Trophoblast cell (in vitro differentiated cells and primary cell): ENCODE results near the gene ABHD12B.

Source experiments
- DNase-seq, 2 donors: peaks; one replicate each; pipeline ENCODE4 v3.0.0-alpha.2; 2016
- H2AFZ ChIP-seq: 2 replicates; pipeline ENCODE4 v1.6.1; 2013; ENCODE audit warnings: low read length, moderate library complexity, mild to moderate bottlenecking; ENCODE audit not compliant: insufficient read depth, poor library complexity
- H2AK5ac ChIP-seq: 2 replicates; pipeline ENCODE4 v1.6.1; 2013; ENCODE audit warnings: mild to moderate bottlenecking, low read length
- H2BK120ac ChIP-seq: 2 replicates; pipeline ENCODE4 v1.6.1; 2013; ENCODE audit warnings: low read length, mild to moderate bottlenecking, moderate library complexity; ENCODE audit not compliant: insufficient read depth, poor library complexity
- H2BK12ac ChIP-seq: 2 replicates; pipeline ENCODE4 v1.6.1; 2013; ENCODE audit warnings: mild to moderate bottlenecking, low read length, moderate library complexity
- H2BK5ac ChIP-seq: 2 replicates; pipeline ENCODE4 v1.6.1; 2013; ENCODE audit warnings: low read length, low read depth, moderate library complexity, mild to moderate bottlenecking; ENCODE audit not compliant: poor library complexity
- H3K14ac ChIP-seq: 2 replicates; pipeline ENCODE4 v1.6.1; 2013; ENCODE audit warnings: mild to moderate bottlenecking, low read length
- H3K18ac ChIP-seq: 2 replicates; pipeline ENCODE4 v1.6.1; 2013; ENCODE audit warnings: mild to moderate bottlenecking, low read length
- H3K23ac ChIP-seq: 2 replicates; pipeline ENCODE4 v1.6.1; 2013; ENCODE audit warnings: low read length
- H3K27ac ChIP-seq: 2 replicates; pipeline ENCODE4 v1.5.1; 2013; ENCODE audit warnings: low read depth, mild to moderate bottlenecking, inconsistent platforms, low read length, moderate library complexity
- H3K27me3 ChIP-seq: 2 replicates; pipeline ENCODE4 v1.6.1; 2013; ENCODE audit warnings: inconsistent platforms, mild to moderate bottlenecking, low read length, moderate library complexity; ENCODE audit not compliant: insufficient read depth
- H3K36me3 ChIP-seq, 2 experiments: 1 replicate in 1 of 2; 2 replicates in 1 of 2; pipeline ENCODE4 v1.6.1; 2013; ENCODE audit warnings: low read length in 2 of 2, mild to moderate bottlenecking in 2 of 2, moderate library complexity in 1 of 2; ENCODE audit not compliant: insufficient read depth in 2 of 2, control insufficient read depth in 1 of 2
- H3K4ac ChIP-seq: 2 replicates; pipeline ENCODE4 v1.6.1; 2013; ENCODE audit warnings: low read depth, mild to moderate bottlenecking, low read length, moderate library complexity
- H3K4me1 ChIP-seq, 2 experiments: 1 replicate in 1 of 2; 2 replicates in 1 of 2; pipeline ENCODE4 v1.6.1; 2013; ENCODE audit warnings: low read length in 2 of 2, mild to moderate bottlenecking in 2 of 2, moderate library complexity in 1 of 2; ENCODE audit not compliant: insufficient read depth in 2 of 2, control insufficient read depth in 1 of 2
- H3K4me2 ChIP-seq: 2 replicates; pipeline ENCODE4 v1.6.1; 2013; ENCODE audit warnings: inconsistent platforms, mild to moderate bottlenecking, low read length, moderate library complexity
- H3K4me3 ChIP-seq: 2 replicates; pipeline ENCODE4 v1.5.1; 2013; ENCODE audit warnings: mild to moderate bottlenecking, low read depth, low read length, inconsistent platforms
- H3K79me1 ChIP-seq: one replicate; pipeline ENCODE4 v1.6.1; 2013; ENCODE audit warnings: low read length
- H3K79me2 ChIP-seq: 2 replicates; pipeline ENCODE4 v1.6.1; 2013; ENCODE audit warnings: low read length, mild to moderate bottlenecking; ENCODE audit not compliant: control insufficient read depth, insufficient read depth, poor library complexity
- H3K9ac ChIP-seq: 2 replicates; pipeline ENCODE4 v1.6.1; 2013; ENCODE audit warnings: mild to moderate bottlenecking, low read length
- H3K9me3 ChIP-seq: 2 replicates; pipeline ENCODE4 v1.6.1; 2013; ENCODE audit warnings: low read depth, mild to moderate bottlenecking, control low read depth, inconsistent platforms, low read length; ENCODE audit not compliant: insufficient read depth
- H4K12ac ChIP-seq: 2 replicates; pipeline ENCODE4 v1.6.1; 2013; ENCODE audit warnings: low read depth, mild to moderate bottlenecking, low read length, moderate library complexity
- H4K8ac ChIP-seq: 2 replicates; pipeline ENCODE4 v1.6.1; 2013; ENCODE audit warnings: low read depth, mild to moderate bottlenecking, low read length, moderate library complexity
- H4K91ac ChIP-seq: one replicate; pipeline ENCODE4 v1.6.1; 2013; ENCODE audit warnings: low read depth, mild to moderate bottlenecking, low read length, moderate library complexity
- WGBS: extraction: QIAGEN DNeasy Blood & Tissue Kit; methylation state at CpG from one replicate; pipeline ENCODE4 v1.1.7; 2013; ENCODE audit warnings: missing lambda C conversion rate; ENCODE audit not compliant: insufficient read length, insufficient coverage; ENCODE audit errors: extremely low coverage; 5-methylcytosine and 5-hydroxymethylcytosine counted together

The ABHD12B gene

DNA sequence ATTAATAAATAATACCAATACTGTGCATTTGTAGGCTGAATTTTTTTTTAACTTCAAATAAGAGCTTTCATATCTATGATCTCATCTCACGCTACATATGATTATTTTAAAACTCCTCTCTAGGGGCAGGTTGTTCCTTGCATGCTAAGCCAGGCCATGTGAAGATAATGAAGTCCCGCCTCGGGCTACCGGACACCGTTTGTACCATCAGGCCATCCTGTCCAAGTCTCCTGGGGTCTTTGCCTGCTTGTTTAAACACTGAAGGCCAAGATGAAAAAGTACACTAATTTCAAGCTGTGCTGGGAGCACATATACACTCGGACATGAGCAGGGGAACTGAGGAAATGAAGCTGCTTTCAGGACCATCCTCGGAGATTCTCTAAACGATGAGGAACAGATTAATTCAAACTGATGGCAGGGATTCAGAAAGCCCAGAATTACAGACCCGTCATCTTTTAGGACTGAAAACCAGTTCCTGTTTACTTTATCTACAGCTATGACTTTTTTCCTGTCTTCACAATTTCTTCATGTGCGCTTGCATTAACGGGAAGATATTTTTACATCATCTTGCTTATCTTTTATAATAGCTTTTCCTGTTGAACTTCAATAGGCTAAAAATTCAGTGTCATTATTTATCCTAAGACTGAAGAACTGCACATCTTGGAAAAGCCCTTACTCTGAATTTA lies 6.3 kb upstream of the ABHD12B start:
- Histone ChIP-seq H3K4me1 (peaks cover 7 to 9% of the 10 kb centered on the region in 2 experiments), H3K4ac (no peak overlapping the region), H3K79me1 (no peaks in the 10 kb centered on the region), H2BK5ac (no peak overlapping the region), H3K4me2 (no peak overlapping the region), H2BK120ac (no peak overlapping the region), H3K23ac (no peak overlapping the region), H3K27me3 (peaks cover 3% of the 10 kb centered on the region), H3K14ac (no peak overlapping the region), H3K4me3 (no peak overlapping the region), H3K18ac (no peak overlapping the region), H3K27ac (no peak overlapping the region), H2BK12ac (no peak overlapping the region), H3K9ac (no peak overlapping the region), H4K8ac (no peak overlapping the region), H3K9me3 (peaks cover under 1% of the 10 kb centered on the region), H4K12ac (no peak overlapping the region), H3K36me3 (no peaks in the 10 kb centered on the region), H3K79me2 (no peaks in the 10 kb centered on the region), H4K91ac (no peak overlapping the region), H2AFZ (no peak overlapping the region), H2AK5ac (no peak overlapping the region)
- WGBS, result no CpG with 5 or more reads among the region's 11 CpGs
- DNase-seq, result no peak

DNA sequence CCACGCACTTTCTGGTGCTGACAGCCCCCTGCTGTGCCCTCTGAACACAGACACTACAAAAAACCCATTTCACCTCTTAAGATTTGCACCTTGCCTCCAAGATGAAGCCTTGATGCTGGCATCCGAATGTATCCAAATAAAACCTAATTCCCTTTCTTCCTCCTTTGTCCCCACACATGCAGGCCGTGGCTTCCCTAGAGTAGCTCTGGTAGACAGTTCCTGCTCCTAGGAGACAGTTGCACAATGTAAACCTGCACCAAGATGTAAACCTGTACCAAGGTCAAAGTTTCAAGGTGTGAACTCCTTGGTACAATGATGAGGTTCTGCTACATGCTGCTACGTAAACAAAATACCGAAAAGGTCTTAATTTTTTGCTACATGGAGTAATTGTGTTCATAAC lies 625 bp upstream of the ABHD12B start:
- Histone ChIP-seq H2BK5ac (no peak overlapping the region), H4K91ac (no peak overlapping the region), H3K18ac (no peak overlapping the region), H3K4me2 (no peak overlapping the region), H3K27me3 (peaks cover 25% of the 10 kb centered on the region), H4K8ac (no peak overlapping the region), H2BK120ac (no peak overlapping the region), H3K36me3 (no peaks in the 10 kb centered on the region), H3K4me1 (peaks cover 0 to 6% of the 10 kb centered on the region in 2 experiments), H3K79me1 (no peaks in the 10 kb centered on the region), H3K9me3 (peaks cover 1% of the 10 kb centered on the region), H3K23ac (no peak overlapping the region), H3K4me3 (no peak overlapping the region), H2BK12ac (no peak overlapping the region), H3K14ac (no peak overlapping the region), H4K12ac (no peak overlapping the region), H3K27ac (no peak overlapping the region), H3K79me2 (no peaks in the 10 kb centered on the region), H2AK5ac (no peak overlapping the region), H3K9ac (no peak overlapping the region), H2AFZ (no peak overlapping the region), H3K4ac (no peak overlapping the region)
- WGBS, result no CpG with 5 or more reads among the region's 5 CpGs
- no peak for DNase-seq

- Histone ChIP-seq H3K9ac (no peak overlapping the region), H3K79me1 (no peaks in the 10 kb centered on the region), H3K4me1 (peaks cover 0 to 6% of the 10 kb centered on the region in 2 experiments), H3K27me3 (peaks cover 25% of the 10 kb centered on the region), H2BK5ac (no peak overlapping the region), H2AFZ (no peak overlapping the region), H4K12ac (no peak overlapping the region), H3K18ac (no peak overlapping the region), H3K4me3 (no peak overlapping the region), H3K4me2 (no peak overlapping the region), H3K14ac (no peak overlapping the region), H2BK12ac (no peak overlapping the region), H2AK5ac (no peak overlapping the region), H4K91ac (no peak overlapping the region), H3K9me3 (peaks cover 1% of the 10 kb centered on the region), H3K36me3 (no peaks in the 10 kb centered on the region), H3K27ac (no peak overlapping the region), H3K79me2 (no peaks in the 10 kb centered on the region), H4K8ac (no peak overlapping the region), H2BK120ac (no peak overlapping the region), H3K23ac (no peak overlapping the region), H3K4ac (no peak overlapping the region)
- no peak for DNase-seq
- WGBS, result no CpG with 5 or more reads among the region's 2 CpGs
Measured at GRCh38 chr14:50874757-50875156, 2.9 kb downstream of the ABHD12B start.

GRCh38 chr14:50875359-50876070 lies 3.7 kb downstream of the ABHD12B start:
- Histone ChIP-seq H3K4ac (no peak overlapping the region), H3K9me3 (peaks cover 1% of the 10 kb centered on the region), H3K23ac (no peak overlapping the region), H3K27me3 (peaks cover 22% of the 10 kb centered on the region), H3K18ac (no peak overlapping the region), H2AK5ac (no peak overlapping the region), H3K79me2 (no peaks in the 10 kb centered on the region), H2BK5ac (no peak overlapping the region), H3K79me1 (no peaks in the 10 kb centered on the region), H3K9ac (no peak overlapping the region), H4K8ac (no peak overlapping the region), H3K36me3 (no peaks in the 10 kb centered on the region), H3K4me2 (no peak overlapping the region), H3K4me1 (peaks cover 0 to 6% of the 10 kb centered on the region in 2 experiments), H2BK120ac (no peak overlapping the region), H3K27ac (no peak overlapping the region), H3K4me3 (no peak overlapping the region), H2AFZ (no peak overlapping the region), H4K12ac (no peak overlapping the region), H3K14ac (no peak overlapping the region), H4K91ac (no peak overlapping the region), H2BK12ac (no peak overlapping the region)
- WGBS, result no CpG with 5 or more reads among the region's 7 CpGs
- no peak for DNase-seq
